Upper lobe of left lung (tissue), 4 donors: ENCODE measurements around the gene PTPRG.

Source experiments
- POLR2A ChIP-seq, 4 donors: fragments of 450-650 bp; IDR thresholded peaks; one replicate each; pipeline ENCODE4 v1.5.1; 2016 to 2017; ENCODE audit warnings: antibody characterized with exemption in 4 of 4, mild to moderate bottlenecking in 2 of 4
- TF ChIP-seq, protein P1 (sequence below), 6 experiments: fragments of 450-650 bp in 4 of 6; fragments of 200-600 bp in 2 of 6; sonication (generic) in 2 of 6; IDR thresholded peaks; one replicate each; pipeline ENCODE4 v1.5.1; 2016 to 2019; ENCODE audit warnings: antibody characterized with exemption in 6 of 6

DNA sequence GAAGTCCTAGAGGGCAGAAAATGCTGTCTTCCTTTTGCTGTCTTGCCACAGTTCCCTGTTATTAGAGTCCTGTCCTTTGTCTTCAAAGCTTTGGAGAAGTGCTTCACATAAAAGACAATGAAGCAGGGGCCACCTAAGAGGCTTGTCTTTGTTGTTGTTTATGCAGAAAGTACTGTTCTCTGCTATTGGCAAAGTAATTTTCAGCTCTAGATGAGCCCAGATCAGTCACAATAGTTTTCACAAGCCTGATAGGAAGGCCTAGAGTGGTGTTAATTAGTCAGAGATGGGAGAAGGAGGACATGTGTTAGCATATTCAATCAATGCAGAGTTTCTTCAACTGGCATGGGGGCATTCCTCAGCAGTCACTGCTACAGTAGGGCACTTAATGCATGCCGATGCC, 300.0 kb downstream of the PTPRG start:
- TF ChIP-seq POLR2A (IDR thresholded peaks at IDR 0.05), result no peak
- TF ChIP-seq, protein P1, sequence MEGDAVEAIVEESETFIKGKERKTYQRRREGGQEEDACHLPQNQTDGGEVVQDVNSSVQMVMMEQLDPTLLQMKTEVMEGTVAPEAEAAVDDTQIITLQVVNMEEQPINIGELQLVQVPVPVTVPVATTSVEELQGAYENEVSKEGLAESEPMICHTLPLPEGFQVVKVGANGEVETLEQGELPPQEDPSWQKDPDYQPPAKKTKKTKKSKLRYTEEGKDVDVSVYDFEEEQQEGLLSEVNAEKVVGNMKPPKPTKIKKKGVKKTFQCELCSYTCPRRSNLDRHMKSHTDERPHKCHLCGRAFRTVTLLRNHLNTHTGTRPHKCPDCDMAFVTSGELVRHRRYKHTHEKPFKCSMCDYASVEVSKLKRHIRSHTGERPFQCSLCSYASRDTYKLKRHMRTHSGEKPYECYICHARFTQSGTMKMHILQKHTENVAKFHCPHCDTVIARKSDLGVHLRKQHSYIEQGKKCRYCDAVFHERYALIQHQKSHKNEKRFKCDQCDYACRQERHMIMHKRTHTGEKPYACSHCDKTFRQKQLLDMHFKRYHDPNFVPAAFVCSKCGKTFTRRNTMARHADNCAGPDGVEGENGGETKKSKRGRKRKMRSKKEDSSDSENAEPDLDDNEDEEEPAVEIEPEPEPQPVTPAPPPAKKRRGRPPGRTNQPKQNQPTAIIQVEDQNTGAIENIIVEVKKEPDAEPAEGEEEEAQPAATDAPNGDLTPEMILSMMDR (IDR thresholded peaks at IDR 0.05), result no peak
